Esophagus muscularis mucosa (tissue), 3 donors: ENCODE results near the gene CLIC5.

Experiments used
- POLR2A ChIP-seq: fragments of 450-650 bp; IDR thresholded peaks from one replicate; pipeline ENCODE4 v1.6.1; 2017; ENCODE audit warnings: antibody characterized with exemption, moderate library complexity, mild to moderate bottlenecking, low read depth
- TF ChIP-seq, protein P1 (sequence below), 3 experiments: fragments of 200-600 bp in 2 of 3; fragments of 450-650 bp in 1 of 3; sonication (generic) in 2 of 3; IDR thresholded peaks; one replicate each; pipeline ENCODE4 v1.5.1; 2017 to 2019; ENCODE audit warnings: antibody characterized with exemption in 3 of 3, mild to moderate bottlenecking in 2 of 3, moderate library complexity in 1 of 3

DNA sequence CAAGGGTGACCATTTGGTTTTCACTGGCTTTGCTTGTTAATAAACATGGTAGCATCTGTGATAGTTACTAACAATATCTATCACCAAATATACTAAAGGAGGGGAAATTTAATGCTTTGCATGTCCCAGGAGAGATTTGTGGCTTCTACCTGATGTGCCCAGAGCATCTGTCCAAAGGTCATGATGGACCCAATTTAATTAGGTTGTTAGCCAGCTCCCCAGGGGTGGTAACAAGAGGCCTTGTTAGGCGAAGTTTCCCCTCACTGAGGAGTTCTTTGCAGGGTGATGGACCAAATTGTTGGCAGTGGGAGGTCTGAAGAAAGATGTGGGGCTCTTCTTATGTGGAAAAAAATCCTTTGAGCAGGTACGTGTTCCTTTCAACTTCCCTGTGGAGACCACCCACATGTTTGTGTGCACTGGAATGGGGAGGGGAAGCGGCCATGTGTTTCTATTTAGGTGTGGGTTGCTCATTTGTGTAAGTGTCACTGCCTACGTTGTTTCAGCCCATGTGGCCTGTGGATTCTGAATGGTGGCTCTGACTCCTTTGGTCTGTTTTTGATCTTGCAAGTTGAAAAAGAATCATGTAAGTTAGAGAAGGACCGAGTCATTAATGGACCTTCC is 137.6 kb downstream of the CLIC5 start:
- TF ChIP-seq, protein P1, sequence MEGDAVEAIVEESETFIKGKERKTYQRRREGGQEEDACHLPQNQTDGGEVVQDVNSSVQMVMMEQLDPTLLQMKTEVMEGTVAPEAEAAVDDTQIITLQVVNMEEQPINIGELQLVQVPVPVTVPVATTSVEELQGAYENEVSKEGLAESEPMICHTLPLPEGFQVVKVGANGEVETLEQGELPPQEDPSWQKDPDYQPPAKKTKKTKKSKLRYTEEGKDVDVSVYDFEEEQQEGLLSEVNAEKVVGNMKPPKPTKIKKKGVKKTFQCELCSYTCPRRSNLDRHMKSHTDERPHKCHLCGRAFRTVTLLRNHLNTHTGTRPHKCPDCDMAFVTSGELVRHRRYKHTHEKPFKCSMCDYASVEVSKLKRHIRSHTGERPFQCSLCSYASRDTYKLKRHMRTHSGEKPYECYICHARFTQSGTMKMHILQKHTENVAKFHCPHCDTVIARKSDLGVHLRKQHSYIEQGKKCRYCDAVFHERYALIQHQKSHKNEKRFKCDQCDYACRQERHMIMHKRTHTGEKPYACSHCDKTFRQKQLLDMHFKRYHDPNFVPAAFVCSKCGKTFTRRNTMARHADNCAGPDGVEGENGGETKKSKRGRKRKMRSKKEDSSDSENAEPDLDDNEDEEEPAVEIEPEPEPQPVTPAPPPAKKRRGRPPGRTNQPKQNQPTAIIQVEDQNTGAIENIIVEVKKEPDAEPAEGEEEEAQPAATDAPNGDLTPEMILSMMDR (IDR thresholded peaks at IDR 0.05), result no peak
- no peak for TF ChIP-seq POLR2A
